ENCODE results near the gene WNT16.
A peak's percentile ranks its signal among the peaks of the same experiment; 100 is the strongest.

The WNT16 gene

DNA sequence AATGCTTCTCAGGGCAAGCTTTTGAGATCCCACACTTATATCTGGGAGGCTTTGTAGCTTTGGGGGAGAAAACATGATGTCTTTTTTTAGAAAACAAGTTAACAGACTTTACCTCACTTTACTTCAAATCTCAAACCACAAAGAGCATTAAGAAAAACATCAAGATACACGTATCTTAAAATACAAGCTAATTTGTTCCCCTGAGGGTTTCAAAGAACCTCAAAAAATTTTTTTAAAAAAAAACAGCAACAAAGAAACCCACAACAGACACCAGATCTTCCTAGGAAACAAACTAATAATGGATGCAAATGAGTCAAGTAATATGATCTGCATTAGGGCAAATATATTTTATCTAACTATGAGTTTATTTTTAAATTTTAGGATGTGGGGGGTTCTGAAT is 42.6 kb downstream of the WNT16 start:
- no peak overlapping the region for H3K4me3 ChIP-seq (ENCODE audit: low read length)
- TF ChIP-seq, protein P1, sequence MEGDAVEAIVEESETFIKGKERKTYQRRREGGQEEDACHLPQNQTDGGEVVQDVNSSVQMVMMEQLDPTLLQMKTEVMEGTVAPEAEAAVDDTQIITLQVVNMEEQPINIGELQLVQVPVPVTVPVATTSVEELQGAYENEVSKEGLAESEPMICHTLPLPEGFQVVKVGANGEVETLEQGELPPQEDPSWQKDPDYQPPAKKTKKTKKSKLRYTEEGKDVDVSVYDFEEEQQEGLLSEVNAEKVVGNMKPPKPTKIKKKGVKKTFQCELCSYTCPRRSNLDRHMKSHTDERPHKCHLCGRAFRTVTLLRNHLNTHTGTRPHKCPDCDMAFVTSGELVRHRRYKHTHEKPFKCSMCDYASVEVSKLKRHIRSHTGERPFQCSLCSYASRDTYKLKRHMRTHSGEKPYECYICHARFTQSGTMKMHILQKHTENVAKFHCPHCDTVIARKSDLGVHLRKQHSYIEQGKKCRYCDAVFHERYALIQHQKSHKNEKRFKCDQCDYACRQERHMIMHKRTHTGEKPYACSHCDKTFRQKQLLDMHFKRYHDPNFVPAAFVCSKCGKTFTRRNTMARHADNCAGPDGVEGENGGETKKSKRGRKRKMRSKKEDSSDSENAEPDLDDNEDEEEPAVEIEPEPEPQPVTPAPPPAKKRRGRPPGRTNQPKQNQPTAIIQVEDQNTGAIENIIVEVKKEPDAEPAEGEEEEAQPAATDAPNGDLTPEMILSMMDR (conservative IDR thresholded peaks at IDR 0.05; ENCODE audit: low read depth, low read length) = no peak
- DNase-seq (ENCODE audit: low read depth) = no peak

DNA sequence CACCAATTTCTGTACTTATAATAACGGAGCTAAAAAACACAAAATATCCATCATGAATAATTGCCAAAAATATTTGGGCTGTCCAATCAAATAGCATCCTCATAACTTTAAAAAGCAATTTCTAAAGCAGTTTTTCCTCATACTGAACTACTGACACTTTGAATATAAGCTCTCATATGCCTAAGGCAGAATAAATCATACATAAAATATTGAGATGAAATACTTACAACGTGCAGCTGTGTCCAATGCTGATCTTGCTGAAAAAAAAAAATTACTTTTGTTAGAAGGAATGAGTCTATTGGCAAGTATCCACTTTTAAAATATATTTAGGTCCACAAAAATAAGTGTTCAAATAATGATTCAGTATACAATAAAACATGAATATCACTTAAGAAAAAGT is 43.1 kb downstream of the WNT16 start:
- no peak for DNase-seq (ENCODE audit: low read depth)
- no peak overlapping the region for H3K4me3 ChIP-seq (ENCODE audit: low read length)
- TF ChIP-seq, protein P1 (conservative IDR thresholded peaks at IDR 0.05; ENCODE audit: low read depth, low read length) = no peak

DNA sequence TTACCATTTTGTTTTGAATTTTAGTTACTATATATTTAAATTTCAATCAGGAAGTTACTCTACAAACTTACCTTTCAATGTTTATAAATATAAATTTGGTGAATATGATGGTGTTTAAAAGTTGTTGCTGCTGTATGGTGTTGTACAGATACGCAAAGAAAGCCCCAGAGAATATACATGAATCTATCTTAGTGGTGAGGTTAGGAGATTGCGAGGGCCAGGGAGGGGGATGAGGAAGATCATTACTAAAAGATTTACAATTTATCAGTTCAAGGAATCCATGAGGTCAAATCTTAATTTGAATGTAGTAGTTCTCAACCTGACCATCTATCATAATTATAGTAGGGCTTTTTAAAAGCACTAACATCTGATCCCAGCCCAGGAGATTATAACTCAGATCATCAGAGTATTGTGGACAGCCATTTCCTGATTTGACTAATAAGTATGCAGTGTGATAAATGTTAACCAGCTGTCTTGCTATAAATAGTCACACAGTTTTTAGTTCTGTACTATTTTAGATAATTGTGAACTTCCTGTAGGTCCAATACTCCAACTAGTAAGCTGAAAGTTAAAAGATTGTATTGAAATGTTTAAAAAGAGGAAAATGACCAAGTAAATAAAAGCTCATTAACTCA is 43.7 kb downstream of the WNT16 start:
- H3K4me3 ChIP-seq (ENCODE audit: low read length) = no peak overlapping the region
- TF ChIP-seq, protein P1 (conservative IDR thresholded peaks at IDR 0.05; ENCODE audit: low read depth, low read length) = no peak
- DNase-seq (ENCODE audit: low read depth) = no peak

DNA sequence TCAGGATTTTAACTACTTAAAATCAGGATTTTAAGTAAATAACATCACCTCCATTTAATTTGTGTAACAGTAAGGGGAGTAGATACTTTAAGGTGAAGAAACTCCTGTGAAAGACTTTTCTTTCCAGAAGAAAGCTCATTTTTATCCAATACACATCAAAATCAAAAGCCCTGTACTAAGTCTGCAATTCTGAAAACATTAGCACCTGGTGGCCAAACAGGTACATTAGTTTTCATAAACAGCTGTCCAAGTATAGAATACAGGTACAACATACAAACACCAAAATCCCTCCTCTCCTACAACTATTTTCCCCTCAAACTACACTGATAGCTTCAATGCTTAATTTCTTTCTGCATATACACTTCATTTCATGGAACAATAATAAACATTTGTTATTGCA is 44.4 kb downstream of the WNT16 start:
- no peak overlapping the region for H3K4me3 ChIP-seq (ENCODE audit: low read length)
- DNase-seq (ENCODE audit: low read depth) = no peak
- TF ChIP-seq, protein P1 (conservative IDR thresholded peaks at IDR 0.05; ENCODE audit: low read depth, low read length) = peak; percentile 23

DNA sequence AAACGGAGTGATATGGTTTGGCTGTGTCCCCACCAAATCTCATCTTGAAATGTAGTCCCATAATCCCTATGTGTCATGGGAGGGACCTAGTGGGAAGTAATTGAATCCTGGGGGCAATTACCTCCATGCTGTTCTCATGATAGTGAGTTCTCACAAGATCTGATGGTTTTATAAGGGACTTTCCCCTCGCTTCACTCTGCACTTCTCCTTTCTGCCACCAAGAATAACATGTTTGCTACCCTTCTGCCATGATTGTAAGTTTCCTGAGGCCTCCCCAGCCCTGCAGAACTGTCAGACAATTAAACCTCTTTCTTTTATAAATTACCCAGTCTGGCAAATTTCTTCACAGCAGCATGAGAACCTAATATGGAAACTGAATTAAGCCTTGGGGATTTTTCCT is 48.2 kb downstream of the WNT16 start:
- DNase-seq (ENCODE audit: low read depth) = no peak
- TF ChIP-seq, protein P1 (conservative IDR thresholded peaks at IDR 0.05; ENCODE audit: low read depth, low read length) = no peak

DNA sequence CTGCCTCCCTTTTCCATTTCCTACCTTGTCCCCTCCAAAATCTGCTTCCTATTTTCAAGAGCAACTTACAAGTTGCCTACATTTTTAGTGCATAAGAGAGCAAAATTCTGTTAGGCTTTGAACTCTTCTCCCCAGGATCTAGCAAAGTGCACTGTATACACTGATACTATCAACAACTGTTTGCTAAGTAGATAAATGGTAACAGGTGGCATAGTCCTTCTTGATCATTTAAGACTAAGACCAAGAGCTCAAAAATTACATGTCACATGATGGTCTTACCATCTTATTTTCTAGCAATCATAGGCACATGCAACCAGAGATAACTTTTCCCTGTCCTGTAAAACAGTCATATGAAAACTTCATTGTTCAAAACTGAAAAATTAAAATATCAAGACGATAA is 51.1 kb downstream of the WNT16 start:
- no peak overlapping the region for H3K4me3 ChIP-seq (ENCODE audit: low read length)
- TF ChIP-seq, protein P1 (conservative IDR thresholded peaks at IDR 0.05; ENCODE audit: low read depth, low read length) = no peak
- DNase-seq (ENCODE audit: low read depth) = no peak

More for the DNA sequence above, 48.2 kb downstream of the WNT16 start:
- H3K4me3 ChIP-seq (ENCODE audit: low read length) = no peak overlapping the region

DNA sequence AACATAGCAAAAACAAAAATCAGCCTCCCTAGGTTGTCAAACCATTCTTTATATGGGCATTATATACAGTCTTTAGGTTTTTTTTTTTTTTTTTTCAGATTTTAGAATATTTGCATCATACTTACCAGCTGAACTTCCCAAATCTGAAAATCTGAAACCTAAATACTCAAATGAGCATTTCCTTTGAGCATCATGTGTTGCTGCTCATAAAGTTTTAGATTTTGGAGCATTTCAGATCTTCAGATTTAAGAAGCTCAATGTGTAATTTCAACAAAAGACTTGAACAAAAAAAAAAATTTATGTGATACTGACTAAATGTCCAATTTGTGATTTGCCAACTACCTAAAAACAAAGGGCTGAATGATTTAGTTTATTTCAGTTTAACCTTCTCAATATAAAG is 53.7 kb downstream of the WNT16 start:
- no peak for DNase-seq (ENCODE audit: low read depth)
- TF ChIP-seq, protein P1 (conservative IDR thresholded peaks at IDR 0.05; ENCODE audit: low read depth, low read length) = no peak
- H3K4me3 ChIP-seq (ENCODE audit: low read length) = no peak overlapping the region

Data from retinal pigment epithelial cell (primary cell).